ENCODE data around the gene TBX2.

The TBX2 gene

DNA sequence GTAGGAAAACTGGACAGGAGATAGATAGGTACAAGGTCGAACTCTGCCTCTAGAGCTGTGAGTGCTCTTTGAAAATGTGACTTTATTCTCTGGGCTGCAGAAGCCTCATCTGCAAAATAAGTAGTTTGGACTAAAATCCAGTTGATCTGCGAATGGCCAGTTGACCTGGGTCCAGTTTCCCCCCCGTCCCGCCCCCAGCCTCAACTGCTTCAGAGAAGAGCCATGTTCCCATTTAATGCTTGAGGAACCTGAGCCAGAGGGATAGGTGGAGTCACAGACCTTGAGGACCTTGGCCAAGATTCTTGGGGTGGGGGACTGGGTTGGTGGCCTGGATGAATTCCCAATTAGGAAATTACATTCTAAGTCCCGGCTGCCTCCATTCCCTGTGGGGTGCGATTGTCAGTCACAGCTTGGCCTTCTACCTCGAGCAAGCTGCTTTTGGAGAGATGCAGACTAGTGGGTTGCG is 14.1 kb downstream of the TBX2 start:
- ChIA-PET CTCF (interaction anchor here (0.7 to 12.5 kb wide), 22 partner anchors 13 to 696 kb away, joined by 3 to 241 read pairs (median 9); partner anchors contain the start of gene TBX2), POLR2A (no interaction called here)
- no peak overlapping the region for H3K4me3 ChIP-seq (ENCODE audit: low read depth, low read length)
- TF ChIP-seq, protein P1, sequence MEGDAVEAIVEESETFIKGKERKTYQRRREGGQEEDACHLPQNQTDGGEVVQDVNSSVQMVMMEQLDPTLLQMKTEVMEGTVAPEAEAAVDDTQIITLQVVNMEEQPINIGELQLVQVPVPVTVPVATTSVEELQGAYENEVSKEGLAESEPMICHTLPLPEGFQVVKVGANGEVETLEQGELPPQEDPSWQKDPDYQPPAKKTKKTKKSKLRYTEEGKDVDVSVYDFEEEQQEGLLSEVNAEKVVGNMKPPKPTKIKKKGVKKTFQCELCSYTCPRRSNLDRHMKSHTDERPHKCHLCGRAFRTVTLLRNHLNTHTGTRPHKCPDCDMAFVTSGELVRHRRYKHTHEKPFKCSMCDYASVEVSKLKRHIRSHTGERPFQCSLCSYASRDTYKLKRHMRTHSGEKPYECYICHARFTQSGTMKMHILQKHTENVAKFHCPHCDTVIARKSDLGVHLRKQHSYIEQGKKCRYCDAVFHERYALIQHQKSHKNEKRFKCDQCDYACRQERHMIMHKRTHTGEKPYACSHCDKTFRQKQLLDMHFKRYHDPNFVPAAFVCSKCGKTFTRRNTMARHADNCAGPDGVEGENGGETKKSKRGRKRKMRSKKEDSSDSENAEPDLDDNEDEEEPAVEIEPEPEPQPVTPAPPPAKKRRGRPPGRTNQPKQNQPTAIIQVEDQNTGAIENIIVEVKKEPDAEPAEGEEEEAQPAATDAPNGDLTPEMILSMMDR (IDR thresholded peaks at IDR 0.05; ENCODE audit: insufficient read depth, low read length, missing control alignments) = no peak
- DNase-seq (ENCODE audit: low read depth, low spot score) = no peak

- DNase-seq (ENCODE audit: low read depth, low spot score) = no peak
- H3K4me3 ChIP-seq (ENCODE audit: low read depth, low read length) = no peak overlapping the region
- TF ChIP-seq, protein P1 (IDR thresholded peaks at IDR 0.05; ENCODE audit: insufficient read depth, low read length, missing control alignments) = no peak
- ChIA-PET POLR2A (no interaction called here), CTCF (interaction anchor here (1.0 to 12.5 kb wide), 19 partner anchors 12 to 694 kb away, joined by 3 to 241 read pairs (median 16); partner anchors contain the start of gene TBX2)
Measured at GRCh38 chr17:61414141-61414935, 14.7 kb downstream of the TBX2 start.

DNA sequence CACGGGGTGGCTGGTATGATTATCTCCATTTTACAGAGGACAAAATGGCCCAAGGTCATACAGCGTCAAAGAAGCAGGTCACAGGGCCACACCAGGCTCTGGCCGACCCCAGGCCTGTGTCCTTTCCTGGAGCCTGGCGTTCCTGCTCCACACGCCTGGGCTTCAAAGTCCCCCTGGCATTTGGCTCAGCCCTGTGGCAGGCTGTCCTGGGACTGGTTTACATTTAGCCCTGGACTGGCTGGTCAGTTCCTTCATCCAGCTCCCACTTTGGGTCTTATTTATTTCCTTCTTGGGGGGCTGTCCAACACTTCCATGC is 15.3 kb downstream of the TBX2 start:
- H3K4me3 ChIP-seq (ENCODE audit: low read depth, low read length) = no peak overlapping the region
- TF ChIP-seq, protein P1 (IDR thresholded peaks at IDR 0.05; ENCODE audit: insufficient read depth, low read length, missing control alignments) = no peak
- POLR2A ChIA-PET = no interaction called here
- CTCF ChIA-PET = interaction anchor here (1.9 to 12.5 kb wide), 7 partner anchors 12 to 694 kb away, joined by 6 to 241 read pairs (median 82); partner anchors contain the start of gene TBX2
- DNase-seq (ENCODE audit: low read depth, low spot score) = no peak

- POLR2A ChIA-PET = no interaction called here
- no peak for DNase-seq (ENCODE audit: low read depth, low spot score)
Measured at GRCh38 chr17:61415374-61416210, 15.9 kb downstream of the TBX2 start.

GRCh38 chr17:61416211-61416539 is 16.5 kb downstream of the TBX2 start:
- ChIA-PET CTCF (interaction anchor here (0.6 to 12.5 kb wide), 20 partner anchors 9 to 695 kb away, joined by 3 to 241 read pairs (median 4); no protein-coding TSS in a partner anchor), POLR2A (no interaction called here)
- no peak overlapping the region for H3K4me3 ChIP-seq (ENCODE audit: low read depth, low read length)
- no peak for DNase-seq (ENCODE audit: low read depth, low spot score)
- TF ChIP-seq, protein P1 (IDR thresholded peaks at IDR 0.05; ENCODE audit: insufficient read depth, low read length, missing control alignments) = no peak

More at GRCh38 chr17:61415374-61416210, 15.9 kb downstream of the TBX2 start:
- TF ChIP-seq, protein P1 (IDR thresholded peaks at IDR 0.05; ENCODE audit: insufficient read depth, low read length, missing control alignments) = no peak
- CTCF ChIA-PET = interaction anchor here (0.6 to 12.5 kb wide), 20 partner anchors 9 to 695 kb away, joined by 3 to 241 read pairs (median 4); no protein-coding TSS in a partner anchor
- H3K4me3 ChIP-seq (ENCODE audit: low read depth, low read length) = no peak overlapping the region
